Lower lobe of right lung (tissue), 2 donors: Measurements from ENCODE around the gene SMPX. TPM values are rescaled to one million over a fixed set of nuclear protein-coding genes. Genes with fewer than 3 reads are reported as not detected.

ENCODE experiments used
- ATAC-seq, 2 donors: fragments of 200-7000 bp; cut with Tn5 transposase; one replicate each; pipeline ENCODE4 v1.9.1; 2020 to 2022; ENCODE audit warnings: mild to moderate bottlenecking in 2 of 2, moderate library complexity in 2 of 2
- DNase-seq: peaks from one replicate; pipeline ENCODE4 v3.0.0-alpha.2; 2020
- H3K27ac ChIP-seq: fragments of 200-600 bp; one replicate; pipeline ENCODE4 v1.8.0; 2022
- H3K27me3 ChIP-seq: fragments of 200-600 bp; one replicate; pipeline ENCODE4 v1.8.0; 2022; ENCODE audit warnings: low read depth
- H3K36me3 ChIP-seq: fragments of 200-600 bp; one replicate; pipeline ENCODE4 v1.8.0; 2022; ENCODE audit warnings: mild to moderate bottlenecking
- H3K4me1 ChIP-seq: fragments of 200-600 bp; one replicate; pipeline ENCODE4 v1.8.0; 2022
- H3K4me3 ChIP-seq: fragments of 200-600 bp; one replicate; pipeline ENCODE4 v1.8.0; 2022; ENCODE audit warnings: mild to moderate bottlenecking
- H3K9me3 ChIP-seq: fragments of 200-600 bp; one replicate; pipeline ENCODE4 v1.8.0; 2022
- CTCF ChIP-seq: fragments of 200-600 bp; IDR thresholded peaks from one replicate; pipeline ENCODE4 v1.8.0; 2022; ENCODE audit warnings: antibody characterized with exemption, mild to moderate bottlenecking
- intact Hi-C: fragments of 100-400 bp; cut with DNase I; formaldehyde crosslinking; loops from one replicate; pipeline ENCODE4 v1.11.0; 2022
- total RNA-seq: library from RNA; stranded (reverse); fragmentation: NEBNext Ultra II Directional; extraction: Animal tissue kit (Norgen Biotek cat#: 25700); gene quantifications from one replicate; pipeline ENCODE4 v1.2.1, GENCODE V29; 2021
- donor health status: DM: no; HTN: yes; CAD: no; lungs with severe emphysema.

Gene SMPX
- total RNA-seq, 1 donor from 2014 or later = not detected

- Histone ChIP-seq H3K27me3 (no peaks in the 10 kb centered on the region), H3K4me3 (no peak overlapping the region), H3K36me3 (no peaks in the 10 kb centered on the region), H3K9me3 (no peaks in the 10 kb centered on the region), H3K27ac (no peak overlapping the region), H3K4me1 (no peaks in the 10 kb centered on the region)
- no peak for TF ChIP-seq CTCF
- DNase-seq (no peak), ATAC-seq (no peak)
- intact Hi-C loops = no loop called here
Observed at GRCh38 chrX:21666252-21666651, 91.7 kb downstream of the SMPX start.

- H3K36me3 ChIP-seq = no peaks in the 10 kb centered on the region
- intact Hi-C loops = no loop called here
- no peaks in the 10 kb centered on the region for H3K4me1 ChIP-seq
- H3K27me3 ChIP-seq = peaks cover 4% of the 10 kb centered on the region
- DNase-seq (no peak), ATAC-seq (no peak)
- no peak overlapping the region for H3K27ac ChIP-seq
- H3K4me3 ChIP-seq = no peak overlapping the region
- no peaks in the 10 kb centered on the region for H3K9me3 ChIP-seq
- no peak for TF ChIP-seq CTCF
Observed at GRCh38 chrX:21662761-21663160, 95.2 kb downstream of the SMPX start.

GRCh38 chrX:21661316-21661715 is 96.6 kb downstream of the SMPX start:
- Histone ChIP-seq H3K27ac (no peak overlapping the region), H3K36me3 (no peaks in the 10 kb centered on the region), H3K9me3 (no peaks in the 10 kb centered on the region), H3K27me3 (peaks cover 10% of the 10 kb centered on the region), H3K4me3 (no peak overlapping the region), H3K4me1 (no peaks in the 10 kb centered on the region)
- intact Hi-C loops = no loop called here
- DNase-seq (no peak), ATAC-seq (no peak)
- TF ChIP-seq CTCF = no peak

- DNase-seq = no peak
Observed at GRCh38 chrX:21660156-21660555, 97.8 kb downstream of the SMPX start.

GRCh38 chrX:21659320-21659719 is 98.6 kb downstream of the SMPX start:
- Histone ChIP-seq H3K4me3 (no peak overlapping the region), H3K9me3 (no peaks in the 10 kb centered on the region), H3K4me1 (no peaks in the 10 kb centered on the region), H3K27ac (no peak overlapping the region), H3K36me3 (no peaks in the 10 kb centered on the region), H3K27me3 (peaks cover 10% of the 10 kb centered on the region)
- no peak for TF ChIP-seq CTCF
- ATAC-seq (no peak), DNase-seq (no peak)
- intact Hi-C loops = no loop called here

More at GRCh38 chrX:21660156-21660555, 97.8 kb downstream of the SMPX start:
- no peaks in the 10 kb centered on the region for H3K4me1 ChIP-seq
- peaks cover 10% of the 10 kb centered on the region for H3K27me3 ChIP-seq
- intact Hi-C loops = no loop called here
- no peaks in the 10 kb centered on the region for H3K36me3 ChIP-seq
- no peak for TF ChIP-seq CTCF
- no peak for ATAC-seq
- H3K4me3 ChIP-seq = no peak overlapping the region
- H3K27ac ChIP-seq = no peak overlapping the region
- no peaks in the 10 kb centered on the region for H3K9me3 ChIP-seq

GRCh38 chrX:21658746-21659145 is 99.2 kb downstream of the SMPX start:
- no peak for ATAC-seq
- intact Hi-C loops = no loop called here
- Histone ChIP-seq H3K9me3 (no peaks in the 10 kb centered on the region), H3K4me3 (peak overlapping the region; percentile 17), H3K4me1 (no peaks in the 10 kb centered on the region), H3K27ac (no peak overlapping the region), H3K27me3 (peaks cover 10% of the 10 kb centered on the region), H3K36me3 (no peaks in the 10 kb centered on the region)
- no peak for TF ChIP-seq CTCF
- DNase-seq = no peak
